OCI-M1 (cell line): ENCODE results near the gene GLI3.

Source experiments
- DNase-seq: peaks from one replicate; lab custom pipeline; 2025; lab: John Stamatoyannopoulos, UW

GLI3 gene

GRCh38 chr7:41998041-41998440 lies 239.0 kb downstream of the GLI3 start:
- no peak for DNase-seq

GRCh38 chr7:41997151-41997550 lies 239.9 kb downstream of the GLI3 start:
- DNase-seq: no peak

- DNase-seq: no peak
Measured at GRCh38 chr7:41996381-41997035, 240.5 kb downstream of the GLI3 start.

DNA sequence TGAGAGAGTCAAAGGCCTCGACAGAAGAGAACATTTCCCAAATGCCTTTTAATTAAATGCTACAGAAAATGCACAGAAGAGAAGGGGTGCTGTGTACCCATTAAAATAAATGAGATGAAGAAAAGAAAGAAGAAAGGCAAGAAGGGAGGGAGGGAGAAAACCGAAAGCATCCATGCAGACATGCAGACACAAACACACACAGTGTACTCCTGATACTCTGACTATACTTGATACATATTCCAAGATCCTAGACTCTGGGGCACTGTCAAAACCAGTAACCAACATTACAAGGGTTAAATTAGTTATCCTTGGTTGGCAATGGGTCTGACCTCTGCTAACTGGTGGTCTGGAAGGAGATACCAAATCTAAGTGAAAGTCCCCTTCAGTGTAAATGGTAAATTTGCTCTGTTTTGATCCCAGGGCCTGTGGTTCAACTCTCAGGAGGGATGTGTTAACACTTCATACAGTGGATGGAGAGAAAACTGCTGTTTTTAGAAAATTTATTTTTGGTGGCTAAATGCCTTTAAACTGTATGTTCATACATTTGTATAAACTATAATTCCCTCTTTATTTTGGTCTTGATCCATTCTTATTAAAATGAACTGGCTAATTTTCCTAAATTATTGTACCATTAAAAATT lies 241.3 kb downstream of the GLI3 start:
- no peak for DNase-seq

GRCh38 chr7:41994746-41995110 lies 242.3 kb downstream of the GLI3 start:
- DNase-seq: no peak

DNA sequence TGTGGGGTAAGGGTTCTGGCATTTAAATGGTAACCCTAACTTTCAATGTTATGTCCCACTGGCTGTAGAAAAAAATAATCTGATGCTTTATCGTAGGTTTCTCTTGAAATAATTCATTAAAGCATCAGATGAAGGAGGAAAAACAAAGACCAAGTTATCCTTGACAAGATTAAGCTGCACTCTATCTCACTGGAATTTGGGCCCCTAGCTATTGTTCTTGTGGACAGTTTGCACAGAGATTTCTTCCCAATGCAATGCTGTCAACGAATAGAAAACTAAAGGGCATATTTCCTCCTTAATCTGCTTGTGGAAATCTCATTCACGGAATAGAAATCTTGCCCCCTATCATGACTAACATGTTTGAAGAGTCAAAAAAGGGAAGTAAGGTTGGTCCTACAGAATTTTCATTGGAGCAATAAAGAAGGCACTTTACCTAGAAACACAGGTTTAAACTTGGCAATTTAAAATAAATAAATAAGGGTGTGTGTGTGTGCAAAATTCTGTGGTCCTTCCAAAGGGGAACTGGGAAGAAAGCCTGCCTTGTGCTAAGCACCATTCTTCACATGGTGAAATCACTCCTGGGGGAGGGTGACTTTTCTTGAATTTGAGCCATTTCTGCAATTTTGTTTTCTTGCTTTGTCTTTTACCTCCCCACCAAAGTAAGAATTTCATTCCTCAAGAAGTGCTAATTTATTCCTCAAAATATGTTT lies 242.8 kb downstream of the GLI3 start:
- DNase-seq: peak; percentile 13

DNA sequence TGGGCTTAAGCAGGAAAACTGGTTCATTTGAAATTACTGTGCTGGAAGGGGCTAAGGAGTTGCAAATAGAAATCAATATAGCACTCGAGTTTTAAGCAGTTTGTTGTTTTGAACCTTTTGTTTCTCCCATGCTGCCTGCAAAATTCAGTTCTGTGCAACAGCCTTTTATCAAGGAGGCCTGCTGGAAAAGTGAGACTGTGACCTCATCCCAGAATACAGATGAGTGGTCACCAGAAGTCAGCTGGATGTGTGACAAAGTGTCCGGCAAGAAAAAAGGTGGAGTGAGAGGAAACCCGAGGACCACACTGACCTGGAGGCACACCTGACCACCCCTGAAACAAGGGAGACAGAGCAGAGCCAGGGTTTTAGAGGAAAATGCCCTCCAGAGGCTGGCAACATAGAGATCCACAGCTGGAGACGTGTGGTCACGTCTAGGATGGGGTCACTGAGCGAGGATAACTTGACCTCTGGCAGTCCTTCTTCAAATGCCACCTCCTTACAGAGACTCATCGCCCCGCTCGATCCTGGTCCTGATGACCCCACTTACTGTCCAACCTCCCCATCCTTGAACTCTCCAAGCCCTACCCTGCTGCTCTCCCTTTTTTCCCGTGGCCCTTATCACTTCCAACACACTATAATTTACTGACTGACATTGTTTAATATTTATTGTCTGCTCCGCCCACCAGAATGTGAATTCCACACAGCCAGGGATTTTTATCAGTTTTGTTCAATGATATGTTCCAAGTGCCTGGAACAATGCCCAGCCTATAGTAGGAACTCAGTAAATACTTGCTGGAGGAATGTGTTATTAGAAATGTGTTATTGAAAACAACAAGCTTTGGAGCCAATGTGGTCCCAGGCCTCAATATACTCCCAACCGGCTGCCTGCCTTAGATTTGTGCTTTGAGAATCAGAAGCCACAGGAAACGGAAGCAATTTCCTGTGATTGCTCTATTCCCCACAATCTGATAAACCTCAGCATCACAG lies 243.8 kb downstream of the GLI3 start:
- DNase-seq: no peak

DNA sequence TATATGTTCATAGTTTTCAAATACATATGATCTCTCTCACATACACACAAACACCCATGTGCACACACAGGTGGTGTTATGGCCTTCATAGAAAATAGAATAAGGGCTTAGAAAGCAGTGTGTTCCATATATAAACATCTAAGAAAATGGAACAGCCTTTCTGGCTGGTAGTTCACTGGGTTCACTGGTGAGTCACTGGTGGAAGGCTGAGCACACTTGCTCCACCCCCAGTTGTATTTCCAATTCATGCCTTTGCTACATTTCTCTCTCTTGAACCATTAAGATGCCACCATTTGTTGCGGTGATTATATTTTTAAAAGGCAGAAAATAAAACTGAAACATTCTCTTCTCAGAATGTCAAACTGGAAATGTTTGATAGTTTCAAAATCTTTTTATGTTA lies 252.1 kb downstream of the GLI3 start:
- DNase-seq: no peak

GRCh38 chr7:41981046-41982040 lies 255.7 kb downstream of the GLI3 start:
- DNase-seq: no peak

GRCh38 chr7:41979834-41980307 lies 257.1 kb downstream of the GLI3 start:
- DNase-seq: peak; percentile 10

- no peak for DNase-seq
Measured at GRCh38 chr7:41978858-41979257, 258.2 kb downstream of the GLI3 start.

- no peak for DNase-seq
Measured at GRCh38 chr7:41977661-41978060, 259.3 kb downstream of the GLI3 start.

DNA sequence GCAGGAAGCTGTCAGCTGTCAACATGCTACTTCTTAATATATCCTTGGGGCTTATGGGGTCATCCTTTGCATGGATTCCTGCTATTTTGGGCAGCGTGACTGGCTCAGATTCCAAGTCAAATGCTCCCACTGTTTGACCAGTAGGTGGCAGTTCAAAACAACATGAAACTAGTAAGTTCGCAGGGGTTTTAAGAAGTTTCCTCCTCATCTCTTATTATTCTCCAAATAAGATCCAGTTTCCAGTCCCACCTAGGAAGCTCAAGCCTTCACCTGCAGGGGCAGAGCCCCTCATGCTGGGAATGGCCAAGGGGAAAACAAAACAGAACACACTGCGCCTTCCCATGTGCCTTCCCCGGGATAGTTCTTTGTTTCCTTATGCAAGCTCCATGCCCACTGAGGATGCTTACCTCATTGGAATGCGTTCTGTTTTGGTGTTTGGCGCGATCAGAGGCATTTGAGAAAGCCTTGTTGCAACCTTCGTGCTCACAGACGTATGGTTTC lies 259.8 kb downstream of the GLI3 start:
- DNase-seq: peak; percentile 26

GRCh38 chr7:41976411-41976810 lies 260.6 kb downstream of the GLI3 start:
- no peak for DNase-seq

GRCh38 chr7:41975849-41976248 lies 261.2 kb downstream of the GLI3 start:
- DNase-seq: no peak

GRCh38 chr7:41974870-41975557 lies 262.0 kb downstream of the GLI3 start:
- no peak for DNase-seq

GRCh38 chr7:41973202-41973730 lies 263.7 kb downstream of the GLI3 start:
- DNase-seq: no peak

GRCh38 chr7:41972776-41973175 lies 264.2 kb downstream of the GLI3 start:
- DNase-seq: no peak

GRCh38 chr7:41972270-41972669 lies 264.7 kb downstream of the GLI3 start:
- DNase-seq: no peak
